Retinal pigment epithelial cell (primary cell): Measurements from ENCODE around the gene VAV2.

Experiments
- DNase-seq: peaks from one replicate; pipeline ENCODE4 v3.0.0-alpha.2; 2010; ENCODE audit warnings: low read depth
- H3K4me3 ChIP-seq: 2 replicates; pipeline ENCODE4 v1.5.1; 2011; ENCODE audit warnings: mild to moderate bottlenecking, low read length, control low read depth, moderate library complexity
- TF ChIP-seq, protein P1 (sequence below): conservative IDR thresholded peaks from 2 replicates; pipeline ENCODE4 v1.5.1; 2011; ENCODE audit warnings: low read depth, low read length, control low read depth, inconsistent platforms

Gene VAV2

DNA sequence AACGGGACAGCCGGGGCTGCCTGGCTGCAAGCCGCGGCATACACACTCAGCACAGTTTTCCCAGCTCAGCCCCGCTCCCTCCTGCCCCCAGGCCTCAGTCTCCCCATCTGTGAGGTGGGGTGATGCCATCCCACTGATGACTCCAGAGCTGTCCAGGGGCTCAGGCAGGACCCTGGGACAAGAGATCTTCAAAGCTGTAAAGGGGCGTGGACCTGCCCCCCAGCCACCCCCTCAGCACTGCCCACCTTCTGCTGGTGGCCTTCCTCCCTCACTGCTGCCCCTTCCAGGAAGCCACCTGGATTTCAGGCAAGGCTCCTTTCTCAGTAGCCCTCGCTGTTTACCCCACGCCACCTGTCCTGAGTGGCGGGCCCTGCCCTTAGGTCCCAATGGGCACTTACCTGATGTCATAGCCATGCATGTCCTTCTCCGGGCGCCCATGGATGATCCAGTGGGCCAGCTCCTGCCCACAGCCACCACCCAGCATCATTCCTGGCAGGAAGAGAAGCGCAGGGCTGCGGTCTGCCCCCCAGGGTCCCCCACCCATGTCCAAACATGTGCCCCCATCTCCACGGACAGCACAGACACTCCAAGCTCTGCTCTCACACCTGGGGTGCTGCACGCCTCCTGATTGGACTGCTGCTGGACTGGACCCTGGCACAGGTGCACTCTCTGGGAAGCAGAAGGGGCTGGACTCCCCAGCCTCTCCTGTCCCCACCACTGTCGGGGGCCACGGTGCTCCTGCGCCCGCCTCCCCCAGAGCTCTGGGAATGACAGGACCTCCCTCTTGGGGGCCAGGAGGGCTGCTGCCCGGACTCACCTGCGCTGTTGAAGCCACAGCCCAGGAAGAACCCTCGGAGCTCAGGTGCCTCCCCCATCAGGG lies 279.7 kb downstream of the VAV2 start:
- TF ChIP-seq, protein P1, sequence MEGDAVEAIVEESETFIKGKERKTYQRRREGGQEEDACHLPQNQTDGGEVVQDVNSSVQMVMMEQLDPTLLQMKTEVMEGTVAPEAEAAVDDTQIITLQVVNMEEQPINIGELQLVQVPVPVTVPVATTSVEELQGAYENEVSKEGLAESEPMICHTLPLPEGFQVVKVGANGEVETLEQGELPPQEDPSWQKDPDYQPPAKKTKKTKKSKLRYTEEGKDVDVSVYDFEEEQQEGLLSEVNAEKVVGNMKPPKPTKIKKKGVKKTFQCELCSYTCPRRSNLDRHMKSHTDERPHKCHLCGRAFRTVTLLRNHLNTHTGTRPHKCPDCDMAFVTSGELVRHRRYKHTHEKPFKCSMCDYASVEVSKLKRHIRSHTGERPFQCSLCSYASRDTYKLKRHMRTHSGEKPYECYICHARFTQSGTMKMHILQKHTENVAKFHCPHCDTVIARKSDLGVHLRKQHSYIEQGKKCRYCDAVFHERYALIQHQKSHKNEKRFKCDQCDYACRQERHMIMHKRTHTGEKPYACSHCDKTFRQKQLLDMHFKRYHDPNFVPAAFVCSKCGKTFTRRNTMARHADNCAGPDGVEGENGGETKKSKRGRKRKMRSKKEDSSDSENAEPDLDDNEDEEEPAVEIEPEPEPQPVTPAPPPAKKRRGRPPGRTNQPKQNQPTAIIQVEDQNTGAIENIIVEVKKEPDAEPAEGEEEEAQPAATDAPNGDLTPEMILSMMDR: no peak

More for the DNA sequence above, 279.7 kb downstream of the VAV2 start:
- no peak for DNase-seq
- no peak overlapping the region for H3K4me3 ChIP-seq
